Astrocyte (in vitro differentiated cells and primary cell): ENCODE data around the gene SLC9A3.

ENCODE experiments used
- CTCF ChIP-seq: IDR thresholded peaks from 2 replicates; pipeline ENCODE4 v1.5.1; 2011; ENCODE audit warnings: low read depth, mild to moderate bottlenecking, inconsistent platforms, low read length, moderate library complexity; ENCODE audit not compliant: insufficient read depth
- EZH2 ChIP-seq: IDR thresholded peaks from 2 replicates; pipeline ENCODE4 v1.6.1; 2012; ENCODE audit warnings: mild to moderate bottlenecking, low read length, inconsistent platforms; ENCODE audit not compliant: insufficient read depth

DNA sequence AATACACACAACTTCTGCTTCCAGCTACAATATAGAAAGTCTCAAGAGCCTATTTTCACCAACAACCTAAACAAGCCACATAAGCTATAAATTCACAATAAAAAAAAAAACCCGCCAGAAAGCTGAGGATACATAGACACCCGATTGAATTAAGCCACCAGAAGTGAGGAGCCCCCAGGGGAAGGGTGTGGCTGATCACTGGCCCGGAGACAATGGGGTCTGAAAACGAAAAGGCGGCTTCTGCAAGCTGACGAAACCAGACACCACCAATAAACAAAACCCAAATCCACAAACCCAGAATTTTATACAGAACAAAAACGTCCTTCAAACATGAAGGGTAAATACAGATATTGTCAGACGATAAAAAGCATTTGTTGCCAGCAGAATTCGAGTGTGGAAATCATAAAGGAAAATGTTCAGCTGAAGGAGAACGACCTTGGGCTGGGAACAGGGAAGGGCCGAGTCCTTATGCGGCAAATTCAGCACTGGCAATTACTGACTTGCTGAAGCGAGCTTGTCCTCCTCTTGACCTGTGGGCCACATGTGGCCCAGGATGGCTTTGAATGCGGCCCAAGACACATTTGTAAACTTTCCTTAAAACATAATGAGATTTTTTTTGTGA is 48.3 kb upstream of the SLC9A3 start:
- TF ChIP-seq CTCF, result no peak
- TF ChIP-seq EZH2, result no peak
